Endodermal cell (in vitro differentiated cells): Measurements from ENCODE around the gene SENP8. TPM values are rescaled to one million over a fixed set of nuclear protein-coding genes. Genes with fewer than 3 reads are reported as not detected.

Source experiments
- DNase-seq: peaks from one replicate; pipeline ENCODE4 v3.0.0-alpha.2; 2017
- H3K27ac ChIP-seq: 2 replicates; pipeline ENCODE4 v1.5.1; 2013; ENCODE audit warnings: mild to moderate bottlenecking, low read depth, low read length, moderate library complexity
- H3K27me3 ChIP-seq: 2 replicates; pipeline ENCODE4 v1.6.1; 2013; ENCODE audit warnings: mild to moderate bottlenecking, low read length, moderate library complexity; ENCODE audit not compliant: insufficient read depth, control insufficient read depth, poor library complexity, severe bottlenecking
- H3K36me3 ChIP-seq: 2 replicates; pipeline ENCODE4 v1.7.0; 2013; ENCODE audit warnings: mild to moderate bottlenecking, low read length, moderate library complexity; ENCODE audit not compliant: control insufficient read depth, insufficient read depth
- H3K4me1 ChIP-seq: one replicate; pipeline ENCODE4 v1.7.0; 2013; ENCODE audit warnings: low read length; ENCODE audit not compliant: control insufficient read depth, insufficient read depth
- H3K4me3 ChIP-seq: 2 replicates; pipeline ENCODE4 v1.5.1; 2013; ENCODE audit warnings: mild to moderate bottlenecking, low read length, moderate library complexity
- H3K9ac ChIP-seq: 2 replicates; pipeline ENCODE4 v1.6.1; 2013; ENCODE audit warnings: mild to moderate bottlenecking, low read length, moderate library complexity; ENCODE audit not compliant: poor library complexity, severe bottlenecking; ENCODE audit errors: extremely low read depth
- H3K9me3 ChIP-seq: 2 replicates; pipeline ENCODE4 v1.6.1; 2013; ENCODE audit warnings: mild to moderate bottlenecking, low read length, moderate library complexity; ENCODE audit not compliant: control insufficient read depth
- H3K27ac Mint-ChIP-seq: 2 replicates; pipeline ENCODE4 v1.8.0; 2020; ENCODE audit warnings: mixed read lengths
- H3K27me3 Mint-ChIP-seq: 2 replicates; pipeline ENCODE4 v1.8.0; 2021; ENCODE audit warnings: mild to moderate bottlenecking, mixed read lengths; ENCODE audit not compliant: insufficient read depth
- H3K36me3 Mint-ChIP-seq: 2 replicates; pipeline ENCODE4 v1.8.0; 2020; ENCODE audit warnings: low read depth, mixed read lengths
- H3K4me1 Mint-ChIP-seq: 2 replicates; pipeline ENCODE4 v1.8.0; 2020; ENCODE audit warnings: mixed read lengths
- H3K4me3 Mint-ChIP-seq: 2 replicates; pipeline ENCODE4 v1.8.0; 2020; ENCODE audit warnings: mild to moderate bottlenecking, moderate library complexity, mixed read lengths
- H3K9me3 Mint-ChIP-seq: 2 replicates; pipeline ENCODE4 v1.8.0; 2020; ENCODE audit warnings: mild to moderate bottlenecking, mixed read lengths
- WGBS, 2 experiments: methylation state at CpG; one replicate each; pipeline versions ENCODE4 v1.1.5 to v1.1.7; 2013; ENCODE audit warnings: missing lambda C conversion rate in 2 of 2, mixed read lengths in 1 of 2; ENCODE audit not compliant: insufficient coverage in 1 of 2, insufficient read length in 1 of 2; 5-methylcytosine and 5-hydroxymethylcytosine counted together
- total RNA-seq, 2 donors: library from RNA; stranded (reverse); fragmentation: NEBNext Ultra II Directional in 1 of 2; extraction: Animal tissue kit (Norgen Biotek cat#: 25700) in 1 of 2; gene quantifications; 2 replicates in 1 of 2; 3 replicates in 1 of 2; pipeline ENCODE4 v1.2.1, GENCODE V29; 2021
- TF ChIP-seq, protein P1 (sequence below): fragments of 200-600 bp; sonication (generic); conservative IDR thresholded peaks from 2 replicates; pipeline ENCODE4 v1.5.0; 2021; ENCODE audit warnings: antibody characterized with exemption, mild to moderate bottlenecking

SENP8 gene
- total RNA-seq, 2 donors from 2014 or later: 4.7 to 6.6 TPM

DNA sequence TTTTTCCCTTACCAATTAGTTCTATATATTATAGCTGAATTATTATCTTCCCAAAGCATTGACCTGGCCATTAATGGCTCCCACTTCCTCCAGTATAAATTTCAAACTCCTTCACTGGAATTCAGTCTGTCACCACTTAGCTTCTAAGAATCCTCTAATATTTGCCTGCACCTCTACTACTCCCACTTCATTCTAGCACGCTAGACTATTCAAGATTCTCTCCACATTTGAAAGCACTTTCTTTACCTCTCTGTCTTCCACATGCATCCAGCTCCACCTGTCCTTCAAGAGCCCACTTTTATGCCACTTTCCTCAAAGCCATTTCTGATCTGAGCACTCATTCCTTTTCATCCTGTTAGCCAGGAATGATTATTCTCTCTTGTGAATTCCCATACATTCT is 15.0 kb downstream of the SENP8 start:
- H3K4me1 Mint-ChIP-seq: no peaks in the 10 kb centered on the region
- 90 to 100% methylated on average over 1 of the region's 1 CpG for WGBS, 2 experiments
- H3K27me3 ChIP-seq: no peaks in the 10 kb centered on the region
- no peak overlapping the region for H3K27ac Mint-ChIP-seq
- no peak overlapping the region for H3K27ac ChIP-seq
- H3K9me3 Mint-ChIP-seq: no peaks in the 10 kb centered on the region
- no peaks in the 10 kb centered on the region for H3K9me3 ChIP-seq
- no peaks in the 10 kb centered on the region for H3K4me1 ChIP-seq
- no peak overlapping the region for H3K9ac ChIP-seq
- TF ChIP-seq, protein P1, sequence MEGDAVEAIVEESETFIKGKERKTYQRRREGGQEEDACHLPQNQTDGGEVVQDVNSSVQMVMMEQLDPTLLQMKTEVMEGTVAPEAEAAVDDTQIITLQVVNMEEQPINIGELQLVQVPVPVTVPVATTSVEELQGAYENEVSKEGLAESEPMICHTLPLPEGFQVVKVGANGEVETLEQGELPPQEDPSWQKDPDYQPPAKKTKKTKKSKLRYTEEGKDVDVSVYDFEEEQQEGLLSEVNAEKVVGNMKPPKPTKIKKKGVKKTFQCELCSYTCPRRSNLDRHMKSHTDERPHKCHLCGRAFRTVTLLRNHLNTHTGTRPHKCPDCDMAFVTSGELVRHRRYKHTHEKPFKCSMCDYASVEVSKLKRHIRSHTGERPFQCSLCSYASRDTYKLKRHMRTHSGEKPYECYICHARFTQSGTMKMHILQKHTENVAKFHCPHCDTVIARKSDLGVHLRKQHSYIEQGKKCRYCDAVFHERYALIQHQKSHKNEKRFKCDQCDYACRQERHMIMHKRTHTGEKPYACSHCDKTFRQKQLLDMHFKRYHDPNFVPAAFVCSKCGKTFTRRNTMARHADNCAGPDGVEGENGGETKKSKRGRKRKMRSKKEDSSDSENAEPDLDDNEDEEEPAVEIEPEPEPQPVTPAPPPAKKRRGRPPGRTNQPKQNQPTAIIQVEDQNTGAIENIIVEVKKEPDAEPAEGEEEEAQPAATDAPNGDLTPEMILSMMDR: no peak
- H3K36me3 ChIP-seq: no peaks in the 10 kb centered on the region
- no peaks in the 10 kb centered on the region for H3K27me3 Mint-ChIP-seq
- no peak overlapping the region for H3K4me3 Mint-ChIP-seq
- H3K4me3 ChIP-seq: no peak overlapping the region
- no peak for DNase-seq
- no peaks in the 10 kb centered on the region for H3K36me3 Mint-ChIP-seq

DNA sequence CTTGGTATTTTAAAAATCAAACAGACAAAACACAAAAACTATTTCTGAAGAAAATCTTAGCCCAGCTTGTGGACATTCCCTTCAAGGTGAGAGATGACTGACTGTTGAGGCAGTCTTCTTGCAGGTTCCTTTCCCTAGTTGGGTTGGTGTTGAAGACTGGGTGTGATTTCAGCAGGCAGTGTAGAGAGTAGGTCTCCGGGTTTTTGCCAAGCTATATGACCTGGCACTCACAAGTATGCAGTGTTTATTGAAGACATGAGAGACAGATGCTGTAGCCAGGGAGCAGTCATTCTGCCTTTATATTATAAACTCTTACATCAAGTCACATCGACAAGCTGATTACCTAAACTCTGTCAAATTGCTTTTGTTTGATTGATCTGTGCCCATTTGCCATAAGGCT is 17.5 kb downstream of the SENP8 start:
- no peaks in the 10 kb centered on the region for H3K4me1 Mint-ChIP-seq
- H3K27ac Mint-ChIP-seq: no peak overlapping the region
- Histone ChIP-seq H3K4me1 (peaks cover under 1% of the 10 kb centered on the region), H3K27ac (no peak overlapping the region), H3K27me3 (peaks cover 19% of the 10 kb centered on the region), H3K9ac (no peak overlapping the region), H3K4me3 (no peak overlapping the region), H3K9me3 (no peaks in the 10 kb centered on the region), H3K36me3 (no peaks in the 10 kb centered on the region)
- H3K36me3 Mint-ChIP-seq: peaks cover 8% of the 10 kb centered on the region
- no peak overlapping the region for H3K4me3 Mint-ChIP-seq
- no peak for DNase-seq
- H3K9me3 Mint-ChIP-seq: no peaks in the 10 kb centered on the region
- H3K27me3 Mint-ChIP-seq: peaks cover 18% of the 10 kb centered on the region
- TF ChIP-seq, protein P1: no peak
- WGBS, 2 experiments: 100% methylated on average over 2 of the region's 2 CpGs; no CpG with 5 or more reads in 1 of the 2 experiments

DNA sequence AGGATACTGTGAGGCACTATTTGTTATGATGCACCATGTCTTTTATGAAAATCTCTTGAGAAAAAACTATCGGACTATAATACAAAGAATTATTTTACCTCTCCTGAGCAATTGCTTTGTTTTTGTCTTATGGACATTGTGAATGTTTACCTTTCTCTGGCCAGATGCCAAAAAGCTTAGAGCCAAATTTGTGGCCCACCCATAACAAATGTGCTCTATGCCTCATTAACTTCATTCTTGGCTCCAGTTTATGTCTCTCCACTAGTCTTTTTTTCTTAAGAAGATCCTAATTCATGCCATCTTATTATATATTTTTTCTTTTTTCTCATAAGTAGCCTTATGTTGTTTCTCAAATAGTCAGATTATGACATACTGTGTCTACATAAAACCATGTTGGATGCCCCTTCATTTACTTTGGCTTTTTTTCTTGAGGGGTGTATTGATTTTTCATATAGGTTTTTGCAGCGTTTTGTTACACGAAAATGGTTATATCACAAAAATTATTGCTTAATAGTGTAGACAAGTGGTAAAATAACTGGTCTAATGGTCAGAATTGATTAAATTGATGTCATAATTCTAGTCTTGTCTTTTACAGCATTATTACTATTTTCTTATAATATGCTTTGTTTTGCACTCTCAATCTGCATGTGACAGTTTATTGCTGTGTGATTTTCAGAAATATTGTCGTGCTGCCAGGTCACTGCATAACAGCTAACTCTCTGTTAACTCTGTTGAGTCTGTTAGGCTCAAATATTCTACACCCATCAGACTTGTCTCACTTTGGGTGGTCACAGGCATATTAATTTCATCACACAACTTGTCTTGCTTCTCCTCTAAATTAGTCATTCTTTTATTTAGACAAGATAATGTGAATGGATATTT is 18.2 kb downstream of the SENP8 start:
- Mint-ChIP-seq H3K4me3 (no peak overlapping the region), H3K27ac (no peak overlapping the region), H3K27me3 (peaks cover 20% of the 10 kb centered on the region), H3K9me3 (no peaks in the 10 kb centered on the region), H3K36me3 (peaks cover 8% of the 10 kb centered on the region), H3K4me1 (peaks cover 6% of the 10 kb centered on the region)
- peaks cover 24% of the 10 kb centered on the region for H3K27me3 ChIP-seq
- DNase-seq: no peak
- H3K27ac ChIP-seq: no peak overlapping the region
- no peaks in the 10 kb centered on the region for H3K36me3 ChIP-seq
- H3K9ac ChIP-seq: no peak overlapping the region
- 89 to 100% methylated on average over 2 to 3 of the region's 4 CpGs for WGBS, 2 experiments
- TF ChIP-seq, protein P1: no peak
- no peak overlapping the region for H3K4me3 ChIP-seq
- peaks cover 8% of the 10 kb centered on the region for H3K4me1 ChIP-seq
- H3K9me3 ChIP-seq: no peaks in the 10 kb centered on the region
